VCaP (cell line): Measurements from ENCODE around the gene GALNT5.

Experiments used
- H3K27ac ChIP-seq: fragments of 450-650 bp; 2 replicates; pipeline ENCODE4 v1.5.1; 2017
- TF ChIP-seq, protein P1 (sequence below): fragments of 450-650 bp; conservative IDR thresholded peaks from 2 replicates; pipeline ENCODE4 v1.5.1; 2017; ENCODE audit warnings: mild to moderate bottlenecking, moderate library complexity

GALNT5 gene

DNA sequence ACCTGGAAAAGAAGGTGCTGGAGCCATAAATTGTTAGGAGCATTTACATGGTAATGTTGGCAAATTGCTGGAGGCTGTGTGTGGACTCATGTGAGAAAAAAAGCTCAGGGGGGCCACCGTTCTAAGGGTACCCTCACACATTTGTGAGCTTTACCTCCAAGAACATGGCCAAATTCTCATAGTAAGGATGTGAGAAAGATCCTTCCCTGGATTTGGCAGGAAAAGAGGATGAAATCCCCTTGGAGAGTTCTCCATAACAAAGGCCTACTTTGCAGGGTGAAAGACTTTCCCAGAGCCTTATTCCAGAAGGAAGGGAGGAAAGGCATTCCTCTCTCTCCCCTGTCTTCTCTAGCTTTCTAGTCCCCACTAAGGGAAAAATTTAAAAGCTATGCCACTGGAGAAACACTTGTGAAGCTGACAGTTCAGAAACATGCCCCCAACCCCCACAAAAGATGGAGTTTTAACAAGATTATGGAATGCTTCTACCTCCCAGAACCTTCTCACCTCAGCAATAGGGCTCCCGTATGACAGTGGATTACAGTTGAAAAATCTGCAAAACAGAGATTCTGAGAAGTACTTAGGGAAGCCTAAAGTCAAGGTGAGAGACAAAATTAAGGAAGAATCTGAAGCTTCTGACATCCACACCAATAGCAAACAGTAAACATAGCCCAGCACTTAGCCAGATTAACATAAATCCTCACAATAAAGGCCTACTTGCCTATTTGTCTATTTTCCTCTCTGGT is 88.3 kb downstream of the GALNT5 start:
- TF ChIP-seq, protein P1, sequence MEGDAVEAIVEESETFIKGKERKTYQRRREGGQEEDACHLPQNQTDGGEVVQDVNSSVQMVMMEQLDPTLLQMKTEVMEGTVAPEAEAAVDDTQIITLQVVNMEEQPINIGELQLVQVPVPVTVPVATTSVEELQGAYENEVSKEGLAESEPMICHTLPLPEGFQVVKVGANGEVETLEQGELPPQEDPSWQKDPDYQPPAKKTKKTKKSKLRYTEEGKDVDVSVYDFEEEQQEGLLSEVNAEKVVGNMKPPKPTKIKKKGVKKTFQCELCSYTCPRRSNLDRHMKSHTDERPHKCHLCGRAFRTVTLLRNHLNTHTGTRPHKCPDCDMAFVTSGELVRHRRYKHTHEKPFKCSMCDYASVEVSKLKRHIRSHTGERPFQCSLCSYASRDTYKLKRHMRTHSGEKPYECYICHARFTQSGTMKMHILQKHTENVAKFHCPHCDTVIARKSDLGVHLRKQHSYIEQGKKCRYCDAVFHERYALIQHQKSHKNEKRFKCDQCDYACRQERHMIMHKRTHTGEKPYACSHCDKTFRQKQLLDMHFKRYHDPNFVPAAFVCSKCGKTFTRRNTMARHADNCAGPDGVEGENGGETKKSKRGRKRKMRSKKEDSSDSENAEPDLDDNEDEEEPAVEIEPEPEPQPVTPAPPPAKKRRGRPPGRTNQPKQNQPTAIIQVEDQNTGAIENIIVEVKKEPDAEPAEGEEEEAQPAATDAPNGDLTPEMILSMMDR, result no peak
- H3K27ac ChIP-seq, result no peak overlapping the region

DNA sequence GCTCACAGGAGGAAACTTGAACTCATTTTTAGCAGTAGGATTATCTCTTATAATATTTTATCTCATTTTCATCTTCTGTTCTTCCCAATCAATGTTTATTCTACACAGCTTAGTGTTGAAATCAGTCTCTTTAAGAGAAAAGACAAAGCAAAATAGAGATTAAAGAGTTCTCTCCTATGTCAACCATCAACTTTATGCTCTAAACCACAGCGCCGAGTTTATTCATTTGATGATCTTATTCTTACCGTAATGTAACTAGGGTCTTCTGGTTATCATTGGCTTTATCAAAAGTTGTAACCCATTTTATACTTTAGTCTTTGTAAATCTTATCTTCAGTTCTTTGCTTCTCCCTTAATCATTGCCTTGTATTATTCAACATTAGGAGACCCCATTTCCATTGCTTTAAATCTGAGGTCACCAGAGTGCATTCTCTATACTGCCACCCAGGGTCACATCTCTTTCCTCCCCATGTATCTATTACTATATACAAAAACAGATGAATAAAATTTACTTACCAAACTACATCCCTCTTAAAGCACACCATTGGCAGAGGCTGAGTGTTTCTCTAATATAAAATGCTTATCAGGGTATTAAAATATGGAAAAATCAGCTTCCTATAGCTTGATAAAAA is 90.9 kb downstream of the GALNT5 start:
- TF ChIP-seq, protein P1, result no peak
- H3K27ac ChIP-seq, result no peak overlapping the region

DNA sequence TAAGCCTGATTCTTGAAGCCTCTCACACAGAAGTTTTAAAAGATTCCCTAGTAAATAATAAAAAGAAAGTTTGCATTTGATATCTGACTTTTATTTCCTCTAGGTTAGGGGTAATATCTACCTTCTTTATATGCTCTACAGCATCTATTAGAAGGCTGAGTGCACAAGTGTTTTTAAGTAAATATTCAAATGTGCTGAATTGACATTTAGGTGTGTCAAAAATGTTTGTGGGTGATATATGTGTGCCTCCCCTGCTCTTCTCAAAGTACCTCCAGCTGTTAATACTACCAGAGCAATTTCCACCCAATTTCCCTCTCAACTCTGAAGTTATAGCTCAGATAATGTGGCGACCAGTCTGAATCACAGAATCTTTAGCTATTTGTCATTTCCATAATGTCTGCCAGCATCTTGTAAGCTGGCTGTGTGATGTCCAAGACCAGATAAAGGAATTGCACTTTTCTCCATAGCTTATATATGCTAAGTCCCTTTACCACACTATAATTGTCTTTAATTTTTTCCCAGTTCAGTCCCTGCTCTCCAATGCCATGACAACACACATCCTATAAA is 92.5 kb downstream of the GALNT5 start:
- TF ChIP-seq, protein P1, result no peak
- H3K27ac ChIP-seq, result no peak overlapping the region

DNA sequence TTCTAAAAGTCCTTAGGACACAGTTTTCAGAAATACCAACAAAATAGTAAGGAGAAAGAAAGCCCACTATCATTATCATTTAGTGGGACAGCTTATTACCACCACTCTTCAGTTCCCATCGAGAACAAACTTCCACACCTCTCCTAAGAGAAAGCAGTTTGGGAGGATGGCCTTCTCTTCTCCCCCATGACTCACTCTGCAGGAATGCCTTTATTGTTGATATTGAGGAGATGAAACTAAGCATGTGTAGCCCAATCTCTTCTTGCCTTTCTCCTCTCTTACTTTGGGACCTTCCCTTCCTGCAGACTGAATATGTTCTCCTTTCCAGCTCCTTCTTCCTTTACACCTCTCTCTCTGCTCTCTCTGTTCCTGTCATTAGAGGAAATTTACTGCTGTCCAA is 98.1 kb downstream of the GALNT5 start:
- TF ChIP-seq, protein P1, result no peak
- no peak overlapping the region for H3K27ac ChIP-seq

DNA sequence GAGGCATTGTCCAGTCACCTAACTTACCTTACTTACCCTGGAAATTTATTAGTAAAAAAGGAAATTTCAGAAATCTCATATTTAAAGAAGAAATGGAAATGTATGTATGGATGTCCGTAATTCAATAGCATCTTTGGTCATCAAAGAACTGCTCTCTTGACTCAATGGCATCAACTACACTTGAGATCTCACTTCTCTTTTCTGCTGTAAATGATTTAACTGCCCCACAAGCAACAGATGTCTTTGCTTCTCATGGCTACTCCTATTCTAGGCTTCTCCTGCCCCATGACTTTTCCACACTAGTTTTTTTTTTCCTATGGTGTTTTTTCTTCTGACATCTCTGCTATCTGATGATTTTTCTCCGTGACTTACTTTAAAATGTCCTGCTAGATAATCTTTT is 102.1 kb downstream of the GALNT5 start:
- no peak overlapping the region for H3K27ac ChIP-seq
- TF ChIP-seq, protein P1, result no peak

DNA sequence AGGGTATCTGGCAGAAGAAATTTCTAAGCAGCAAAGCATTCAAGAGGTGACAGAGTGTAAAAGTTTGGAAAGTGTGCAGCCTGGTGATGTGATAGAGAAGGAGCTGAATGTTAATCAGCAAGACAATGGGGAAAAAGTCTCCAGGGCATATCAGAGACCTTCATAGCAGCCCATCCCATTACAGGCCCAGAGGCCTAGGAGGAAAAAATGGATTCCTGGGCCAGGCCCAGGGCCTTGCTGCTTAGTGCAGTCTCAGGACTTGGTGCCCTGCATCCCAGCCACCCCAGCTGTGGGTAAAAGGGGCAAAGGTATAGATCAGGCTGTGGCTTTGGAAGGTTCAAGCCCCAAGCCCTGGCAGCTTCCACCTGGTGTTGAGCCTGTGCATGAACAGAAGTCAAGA is 104.0 kb downstream of the GALNT5 start:
- H3K27ac ChIP-seq, result no peak overlapping the region
- TF ChIP-seq, protein P1, result no peak

DNA sequence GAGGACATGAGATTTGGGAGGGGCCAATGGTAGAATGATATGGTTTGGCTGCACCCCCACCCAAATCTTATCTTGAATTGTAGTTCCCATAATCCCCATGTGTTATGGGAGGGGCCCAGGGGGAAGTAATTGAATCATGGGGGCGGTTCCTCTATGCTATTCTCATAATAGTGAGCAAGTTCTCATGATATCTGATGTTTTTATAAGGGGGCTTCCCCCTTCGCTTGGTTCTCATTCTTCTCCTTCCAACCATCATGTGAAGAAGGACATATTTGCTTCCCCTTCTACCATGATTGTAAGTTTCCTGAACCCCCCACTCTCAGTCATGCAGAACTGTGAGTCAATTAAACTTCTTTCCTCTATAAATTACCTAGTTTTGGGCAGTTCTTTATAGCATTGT is 105.1 kb downstream of the GALNT5 start:
- H3K27ac ChIP-seq, result no peak overlapping the region
- TF ChIP-seq, protein P1, result no peak
